ENCODE data around the gene LAMB4.

DNA sequence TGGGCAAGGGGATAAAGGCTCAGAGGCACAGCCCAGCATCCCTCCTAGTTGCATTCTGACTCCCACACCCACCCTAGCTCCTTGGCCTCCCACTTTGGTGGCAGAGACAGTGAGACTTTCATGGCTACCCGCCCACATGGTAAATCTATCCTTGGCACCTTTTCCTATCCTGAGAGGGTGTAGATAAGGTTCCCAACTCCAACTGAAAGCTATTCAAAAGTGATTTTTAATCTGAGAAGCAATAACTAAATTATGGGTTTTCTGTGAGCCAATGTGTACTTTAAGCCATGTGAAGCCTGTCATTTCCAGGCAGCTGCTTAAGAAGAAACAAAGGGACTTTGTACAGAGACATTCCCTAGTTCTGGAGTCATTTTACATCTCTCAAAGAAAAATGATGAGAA, 136.3 kb downstream of the LAMB4 start:
- TF ChIP-seq CTCF (IDR thresholded peaks at IDR 0.05 in 4 of 5, conservative IDR thresholded peaks at IDR 0.05 in 1 of 5) (no peak), POLR2A (IDR thresholded peaks at IDR 0.05) (no peak)
